K562 (cell line): ENCODE results near the gene FAM111B. TPM values are rescaled to one million over a fixed set of nuclear protein-coding genes. Genes with fewer than 3 reads are reported as not detected.

Source experiments
- CHD7 ChIP-seq: fragments of 200-600 bp; sonication (generic); IDR thresholded peaks from one replicate; pipeline ENCODE4 v1.6.1; 2012; ENCODE audit warnings: mild to moderate bottlenecking, low read depth, low read length, inconsistent platforms
- CTCF ChIP-seq, 3 experiments: IDR thresholded peaks in 2 of 3; conservative IDR thresholded peaks in 1 of 3; 2 replicates each; pipeline ENCODE4 v1.5.1; 2011 to 2012; ENCODE audit warnings: low read length in 3 of 3, mild to moderate bottlenecking in 3 of 3, control low read depth in 2 of 3, improper control_type of control experiment in 1 of 3, inconsistent platforms in 1 of 3, low read depth in 1 of 3, mixed read lengths in 1 of 3, moderate library complexity in 1 of 3; ENCODE audit not compliant: insufficient read depth in 2 of 3
- EHMT2 ChIP-seq: fragments of 450-650 bp; IDR thresholded peaks from 2 replicates; pipeline ENCODE4 v1.6.1; 2018; ENCODE audit warnings: antibody characterized with exemption
- EZH2 ChIP-seq: IDR thresholded peaks from 2 replicates; pipeline ENCODE4 v1.6.1; 2012; ENCODE audit warnings: low read depth, mild to moderate bottlenecking, inconsistent platforms, low read length, borderline replicate concordance
- HDAC1 ChIP-seq, 2 experiments: fragments of 450-650 bp; IDR thresholded peaks; 2 replicates each; pipeline ENCODE4 v1.6.1; 2016 to 2017; ENCODE audit warnings: inconsistent platforms in 1 of 2, mild to moderate bottlenecking in 1 of 2, moderate library complexity in 1 of 2
- KHSRP ChIP-seq: fragments of 450-650 bp; IDR thresholded peaks from 2 replicates; pipeline ENCODE4 v1.6.1; 2017
- KLF1 ChIP-seq: fragments of 450-650 bp; IDR thresholded peaks from 2 replicates; pipeline ENCODE4 v1.6.1; 2016; ENCODE audit warnings: missing genetic modification characterization, missing compliant biosample characterization
- NCOA4 ChIP-seq: fragments of 450-650 bp; IDR thresholded peaks from 2 replicates; pipeline ENCODE4 v1.6.1; 2018; ENCODE audit warnings: mild to moderate bottlenecking; ENCODE audit not compliant: partially characterized antibody
- RFX7 ChIP-seq: fragments of 250-450 bp; sonication (Bioruptor Pico); IDR thresholded peaks from 2 replicates; pipeline ENCODE4 v1.5.1; 2021; ENCODE audit warnings: mild to moderate bottlenecking
- SMAD4 ChIP-seq: fragments of 250-450 bp; sonication (Bioruptor Pico); conservative IDR thresholded peaks from 2 replicates; pipeline ENCODE4 v1.8.0; 2021; ENCODE audit warnings: inconsistent platforms, mild to moderate bottlenecking, moderate library complexity
- TSC22D4 ChIP-seq: fragments of 450-650 bp; IDR thresholded peaks from 2 replicates; pipeline ENCODE4 v1.6.1; 2016; ENCODE audit warnings: missing genetic modification characterization, missing biosample characterization, control low read depth
- polyA plus RNA-seq, 8 experiments: library from polyadenylated mRNA; depleted of rRNA in 4 of 8; stranded (reverse) in 5 of 8; unstranded in 3 of 8; fragments of >200 nt; fragmentation: Nextera tagmentation in 2 of 8; fragmentation: Illumina TruSeq in 1 of 8; extraction: Ambion mirVana in 2 of 8; extraction: Trizol in 1 of 8; gene quantifications; 2 replicates each; pipeline versions ENCODE4 v1.2.1 to v1.2.3, GENCODE V29; 2011 to 2014; ENCODE audit warnings: inconsistent platforms in 1 of 8, missing spikeins in 1 of 8
- total RNA-seq, 7 experiments: library from RNA; depleted of rRNA in 6 of 7; stranded (reverse); fragments of >200 nt in 6 of 7; fragmentation: Illumina TruSeq in 2 of 7; extraction: Trizol in 2 of 7; gene quantifications; 2 replicates each; pipeline versions ENCODE4 v1.2.1 to v1.2.3, GENCODE V29; 2011 to 2021; ENCODE audit warnings: low replicate concordance in 1 of 7
- TF ChIP-seq, protein P1 (sequence below): fragments of 450-650 bp; IDR thresholded peaks from 2 replicates; pipeline ENCODE4 v1.7.0; 2016; ENCODE audit warnings: borderline replicate concordance

FAM111B gene
- total and polyA plus RNA-seq, 9 of the 15 experiments (the other 6 are each of a cell fraction or from before 2014, with no cell fraction given) = 0.01 to 0.33 (median 0.06) TPM; not detected in 5

DNA sequence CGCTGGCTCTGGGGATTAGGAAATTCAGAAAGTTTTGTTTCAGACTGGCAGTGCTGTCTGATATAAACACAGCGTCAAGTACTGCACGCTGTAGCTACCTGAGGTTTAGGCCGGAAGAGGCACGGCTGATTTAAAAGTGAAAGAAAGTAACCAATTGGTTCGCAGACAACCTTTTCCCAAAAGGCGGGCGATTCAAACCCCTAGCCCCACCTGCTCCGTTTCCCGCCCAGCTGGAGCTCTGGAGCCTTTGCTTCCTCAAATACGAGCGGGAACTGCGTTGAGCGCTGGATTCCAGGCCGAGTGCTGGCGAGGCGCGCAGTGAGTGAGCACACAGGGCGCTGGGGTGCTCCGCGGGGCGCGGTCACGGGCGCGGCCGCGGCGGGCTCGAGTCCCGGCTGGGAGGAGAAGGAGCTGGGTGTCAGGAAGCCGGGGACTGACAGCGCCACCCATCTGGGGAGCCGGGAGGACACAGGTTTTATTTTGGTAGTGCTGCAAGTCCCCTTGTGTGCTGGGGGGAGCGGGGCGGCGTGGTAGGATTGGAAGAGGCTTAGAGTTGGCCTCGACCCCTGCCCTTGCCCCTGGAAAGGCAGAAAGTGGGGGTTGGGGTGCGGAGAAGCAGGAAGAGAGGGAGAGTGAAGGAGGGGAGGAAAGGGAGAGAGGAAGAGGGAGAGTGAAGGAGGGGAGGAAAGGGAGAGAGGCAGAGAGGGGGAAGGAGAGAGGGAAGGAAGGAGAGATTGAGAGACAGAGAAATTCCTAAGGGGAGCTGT, 37.7 kb downstream of the FAM111B start (continued):
- no peak for TF ChIP-seq CHD7
- TF ChIP-seq, protein P1, sequence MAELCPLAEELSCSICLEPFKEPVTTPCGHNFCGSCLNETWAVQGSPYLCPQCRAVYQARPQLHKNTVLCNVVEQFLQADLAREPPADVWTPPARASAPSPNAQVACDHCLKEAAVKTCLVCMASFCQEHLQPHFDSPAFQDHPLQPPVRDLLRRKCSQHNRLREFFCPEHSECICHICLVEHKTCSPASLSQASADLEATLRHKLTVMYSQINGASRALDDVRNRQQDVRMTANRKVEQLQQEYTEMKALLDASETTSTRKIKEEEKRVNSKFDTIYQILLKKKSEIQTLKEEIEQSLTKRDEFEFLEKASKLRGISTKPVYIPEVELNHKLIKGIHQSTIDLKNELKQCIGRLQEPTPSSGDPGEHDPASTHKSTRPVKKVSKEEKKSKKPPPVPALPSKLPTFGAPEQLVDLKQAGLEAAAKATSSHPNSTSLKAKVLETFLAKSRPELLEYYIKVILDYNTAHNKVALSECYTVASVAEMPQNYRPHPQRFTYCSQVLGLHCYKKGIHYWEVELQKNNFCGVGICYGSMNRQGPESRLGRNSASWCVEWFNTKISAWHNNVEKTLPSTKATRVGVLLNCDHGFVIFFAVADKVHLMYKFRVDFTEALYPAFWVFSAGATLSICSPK = peak; percentile 75; the same call in 1 of the 2 replicates
- TF ChIP-seq HDAC1 (IDR thresholded peaks at IDR 0.05) = peak in 1 of 2 experiments; percentile 91; a peak in 2 of 4 replicates
- no peak for TF ChIP-seq RFX7 (CRISPR knock-in tag)
- no peak for TF ChIP-seq EZH2
- TF ChIP-seq SMAD4 (CRISPR knock-in tag) = peak; percentile 76
- TF ChIP-seq KLF1 (tag) = peak; percentile 77; the same call in 1 of the 2 replicates
- TF ChIP-seq CTCF (IDR thresholded peaks at IDR 0.05 in 2 of 3, conservative IDR thresholded peaks at IDR 0.05 in 1 of 3; ENCODE audit: insufficient read depth in 2 of 3, low read depth in 1 of 3, low read length in 3 of 3) = peak; percentile 56 to 59 (median 59); a peak in 5 of 6 replicates
- TF ChIP-seq KHSRP = no peak
- TF ChIP-seq TSC22D4 = no peak
- TF ChIP-seq NCOA4 = no peak
- peak; percentile 23; the same call in 1 of the 2 replicates for TF ChIP-seq EHMT2
